Duodenal mucosa (tissue), 2 donors: ENCODE measurements around the gene CFHR2.
"Not testable (repeated sequence)": the region's sequence is repeated elsewhere in the genome, so short reads cannot be mapped to it uniquely, and the experiment has no call there.

Source experiments
- H3K27ac ChIP-seq: one replicate; pipeline ENCODE4 v1.7.0; 2013; ENCODE audit warnings: low read depth, low read length
- H3K27me3 ChIP-seq, 2 donors: one replicate each; pipeline ENCODE4 v1.7.0; 2013; ENCODE audit warnings: low read length in 2 of 2, control low read depth in 1 of 2; ENCODE audit not compliant: insufficient read depth in 2 of 2, control insufficient read depth in 1 of 2
- H3K36me3 ChIP-seq, 2 donors: one replicate each; pipeline ENCODE4 v1.7.0; 2013; ENCODE audit warnings: low read length in 2 of 2, control low read depth in 1 of 2; ENCODE audit not compliant: insufficient read depth in 2 of 2, control insufficient read depth in 1 of 2
- H3K4me1 ChIP-seq, 2 donors: one replicate each; pipeline ENCODE4 v1.7.0; 2013; ENCODE audit warnings: low read length in 2 of 2, control low read depth in 1 of 2; ENCODE audit not compliant: insufficient read depth in 2 of 2, control insufficient read depth in 1 of 2
- H3K4me3 ChIP-seq, 2 donors: one replicate each; pipeline ENCODE4 v1.7.0; 2013; ENCODE audit warnings: low read length in 2 of 2, low read depth in 1 of 2
- H3K9ac ChIP-seq, 2 donors: one replicate each; pipeline ENCODE4 v1.7.0; 2013; ENCODE audit warnings: low read length in 2 of 2, low read depth in 1 of 2
- H3K9me3 ChIP-seq, 2 donors: one replicate each; pipeline ENCODE4 v1.7.0; 2013; ENCODE audit warnings: low read length in 2 of 2, control low read depth in 1 of 2; ENCODE audit not compliant: control insufficient read depth in 1 of 2

CFHR2 gene

GRCh38 chr1:196951711-196952394, 8.3 kb downstream of the CFHR2 start:
- no peaks in the 10 kb centered on the region for H3K4me1 ChIP-seq
- H3K4me3 ChIP-seq: no peak overlapping the region
- no peak overlapping the region for H3K9ac ChIP-seq
- H3K27ac ChIP-seq: no peak overlapping the region
- no peaks in the 10 kb centered on the region for H3K27me3 ChIP-seq
- H3K9me3 ChIP-seq: no peaks in the 10 kb centered on the region
- no peaks in the 10 kb centered on the region for H3K36me3 ChIP-seq

- Histone ChIP-seq H3K9me3 (no peaks in the 10 kb centered on the region), H3K36me3 (no peaks in the 10 kb centered on the region), H3K27me3 (no peaks in the 10 kb centered on the region), H3K9ac (no peak overlapping the region), H3K4me3 (no peak overlapping the region), H3K27ac (no peak overlapping the region), H3K4me1 (no peaks in the 10 kb centered on the region)
Measured at GRCh38 chr1:196954778-196955177, 11.2 kb downstream of the CFHR2 start.

GRCh38 chr1:196955926-196956325, 12.4 kb downstream of the CFHR2 start:
- Histone ChIP-seq H3K9me3 (no peaks in the 10 kb centered on the region), H3K27me3 (no peaks in the 10 kb centered on the region), H3K4me1 (no peaks in the 10 kb centered on the region), H3K27ac (no peak overlapping the region), H3K36me3 (no peaks in the 10 kb centered on the region), H3K4me3 (no peak overlapping the region), H3K9ac (no peak overlapping the region)

- H3K4me3 ChIP-seq: no peak overlapping the region
- no peaks in the 10 kb centered on the region for H3K27me3 ChIP-seq
- no peaks in the 10 kb centered on the region for H3K9me3 ChIP-seq
- H3K9ac ChIP-seq: no peak overlapping the region
- H3K4me1 ChIP-seq: no peaks in the 10 kb centered on the region
- no peaks in the 10 kb centered on the region for H3K36me3 ChIP-seq
- no peak overlapping the region for H3K27ac ChIP-seq
Measured at GRCh38 chr1:196960854-196961253, 17.3 kb downstream of the CFHR2 start.

- no peaks in the 10 kb centered on the region for H3K4me1 ChIP-seq
- no peak overlapping the region for H3K9ac ChIP-seq
- H3K4me3 ChIP-seq: no peak overlapping the region
- H3K27me3 ChIP-seq: no peaks in the 10 kb centered on the region
- no peaks in the 10 kb centered on the region for H3K36me3 ChIP-seq
- H3K9me3 ChIP-seq: no peaks in the 10 kb centered on the region
- H3K27ac ChIP-seq: no peak overlapping the region
Measured at GRCh38 chr1:196970182-196970581, 26.6 kb downstream of the CFHR2 start.

- no peak overlapping the region for H3K27ac ChIP-seq
- no peaks in the 10 kb centered on the region for H3K9me3 ChIP-seq
Measured at GRCh38 chr1:196976278-196976677, 32.7 kb downstream of the CFHR2 start.

GRCh38 chr1:196977278-196977677, 33.7 kb downstream of the CFHR2 start, which contains the start of gene CFHR5:
CFHR5 (plus strand) TSS chr1:196977556; CDS start chr1:196977665, 109 bp downstream.
- H3K36me3 ChIP-seq: no peaks in the 10 kb centered on the region
- H3K27ac ChIP-seq: no peak within 1 kb of the TSS
- H3K27me3 ChIP-seq: no peaks in the 10 kb centered on the region
- no peak within 1 kb of the TSS for H3K9ac ChIP-seq
- no peaks in the 10 kb centered on the region for H3K9me3 ChIP-seq
- no peak within 1 kb of the TSS for H3K4me3 ChIP-seq
- H3K4me1 ChIP-seq: no peaks in the 10 kb centered on the region

More at GRCh38 chr1:196976278-196976677, 32.7 kb downstream of the CFHR2 start:
- H3K4me1 ChIP-seq: no peaks in the 10 kb centered on the region
- H3K9ac ChIP-seq: no peak overlapping the region
- no peak overlapping the region for H3K4me3 ChIP-seq
- no peaks in the 10 kb centered on the region for H3K27me3 ChIP-seq
- H3K36me3 ChIP-seq: no peaks in the 10 kb centered on the region

GRCh38 chr1:196980859-196981258, 37.3 kb downstream of the CFHR2 start:
- H3K4me1 ChIP-seq: no peaks in the 10 kb centered on the region
- no peak overlapping the region for H3K27ac ChIP-seq
- H3K9me3 ChIP-seq: no peaks in the 10 kb centered on the region
- H3K4me3 ChIP-seq: no peak overlapping the region
- H3K36me3 ChIP-seq: no peaks in the 10 kb centered on the region
- H3K27me3 ChIP-seq: no peaks in the 10 kb centered on the region
- no peak overlapping the region for H3K9ac ChIP-seq

- H3K4me1 ChIP-seq, H3K36me3 ChIP-seq: not testable (repeated sequence)
Measured at GRCh38 chr1:196982247-196982646, 38.7 kb downstream of the CFHR2 start.

GRCh38 chr1:196991919-196992651, 48.5 kb downstream of the CFHR2 start:
- not testable (repeated sequence) for H3K27me3 ChIP-seq, H3K9ac ChIP-seq, H3K4me3 ChIP-seq, H3K36me3 ChIP-seq, H3K4me1 ChIP-seq, H3K27ac ChIP-seq, H3K9me3 ChIP-seq

More at GRCh38 chr1:196982247-196982646, 38.7 kb downstream of the CFHR2 start:
- H3K4me3 ChIP-seq, H3K27ac ChIP-seq, H3K27me3 ChIP-seq, H3K9me3 ChIP-seq, H3K9ac ChIP-seq: not testable (repeated sequence)
